Measurements from ENCODE around the gene ZSCAN16.

Gene ZSCAN16

DNA sequence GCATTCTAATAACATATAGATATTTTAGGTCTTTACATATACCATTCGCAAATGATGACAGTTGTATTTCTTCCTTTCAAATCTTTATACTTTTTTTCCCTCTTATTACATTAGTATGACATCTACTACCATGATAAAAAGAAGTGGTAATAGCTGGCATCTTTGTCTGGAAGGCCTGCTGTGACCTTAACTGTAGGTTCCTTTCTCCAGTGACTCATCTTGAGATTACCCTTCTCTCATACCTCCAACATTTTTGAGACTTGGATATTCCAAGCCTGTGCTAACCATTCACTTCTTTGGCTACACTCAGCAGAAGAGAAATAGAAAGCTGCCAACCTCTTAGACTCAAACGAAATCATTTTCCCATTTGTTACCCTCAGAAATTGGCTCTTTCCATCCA, 47.6 kb downstream of the ZSCAN16 start:
- DNase-seq (ENCODE audit: low read depth) = no peak

DNA sequence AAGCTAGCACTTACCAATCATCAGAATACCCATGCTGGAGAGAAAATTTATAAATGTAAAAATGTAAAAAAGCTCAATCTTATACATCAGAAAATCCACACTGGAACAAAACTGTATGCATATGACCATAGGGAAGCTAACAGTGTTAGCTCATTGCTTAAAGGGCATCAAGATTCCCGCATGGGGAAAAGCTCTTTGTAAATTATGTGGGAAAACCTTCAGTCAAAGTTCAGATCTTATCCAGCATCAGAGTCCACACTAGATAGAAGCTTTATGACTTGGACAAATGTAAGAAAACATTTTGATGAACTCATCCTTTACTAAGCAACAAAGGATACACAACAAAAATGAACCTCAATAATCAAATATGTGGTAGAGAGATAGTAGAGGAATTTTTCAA, 52.0 kb downstream of the ZSCAN16 start:
- DNase-seq (ENCODE audit: low read depth) = no peak

Measured in stimulated activated CD8-positive, alpha-beta memory T cell treated with anti-CD3 and anti-CD28 coated beads, Interleukin-15, amount 100 ng/mL, for 24 hours (primary cell).